Measurements from ENCODE around the gene CCDC88B. TPM values are rescaled to one million over a fixed set of nuclear protein-coding genes. Genes with fewer than 3 reads are reported as not detected.

The CCDC88B gene
- total RNA-seq, 1 experiment from 2014 or later, result 11.2 TPM

DNA sequence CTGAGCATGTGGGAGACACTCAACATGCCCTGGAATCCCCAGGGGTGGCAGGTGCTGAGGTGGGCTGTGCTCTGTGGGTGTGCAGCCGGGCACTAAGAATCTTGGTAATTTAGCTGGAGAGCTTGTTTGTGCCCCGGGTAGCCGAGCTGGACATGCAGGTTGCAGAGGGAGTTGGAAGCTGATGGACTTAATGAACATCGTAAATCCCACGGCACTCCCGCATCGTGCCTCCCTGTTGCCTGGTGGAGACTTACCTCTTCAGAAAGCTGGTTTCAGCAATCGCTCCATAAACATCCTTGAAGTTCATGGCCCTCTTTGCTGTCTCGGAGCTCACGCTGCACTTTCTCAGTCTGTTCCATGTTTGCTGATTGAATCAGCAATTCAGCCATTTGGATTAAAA is 48.9 kb downstream of the CCDC88B start:
- Histone ChIP-seq H3K9me3 (ENCODE audit: control insufficient read depth, low read depth, low read length) (no peaks in the 10 kb centered on the region), H2AK5ac (ENCODE audit: insufficient read length, low read length) (no peak overlapping the region), H3K27me3 (ENCODE audit: insufficient read depth, low read length) (no peaks in the 10 kb centered on the region), H3K4ac (ENCODE audit: low read depth, low read length) (no peak overlapping the region), H4K91ac (ENCODE audit: insufficient read length, low read depth, low read length) (no peak overlapping the region), H2BK120ac (ENCODE audit: low read depth, low read length, poor library complexity, severe bottlenecking) (no peak overlapping the region), H3K27ac (ENCODE audit: insufficient read length, low read depth, low read length) (no peak overlapping the region), H3K79me1 (ENCODE audit: insufficient read depth, low read depth, low read length, poor library complexity, severe bottlenecking) (no peaks in the 10 kb centered on the region), H3K23me2 (ENCODE audit: insufficient read length, low read depth, low read length, poor library complexity, severe bottlenecking) (no peaks in the 10 kb centered on the region), H2BK20ac (ENCODE audit: low read depth, low read length, poor library complexity, severe bottlenecking) (no peak overlapping the region), H2BK15ac (ENCODE audit: low read depth, low read length) (no peak overlapping the region), H3K4me1 (ENCODE audit: insufficient read depth, low read length) (no peaks in the 10 kb centered on the region), H4K8ac (replicated peaks; ENCODE audit: insufficient read length, low read depth, low read length) (no peak overlapping the region), H3K4me2 (ENCODE audit: insufficient read depth, insufficient read length, low read length) (no peak overlapping the region), H4K20me1 (ENCODE audit: control insufficient read depth, insufficient read depth, insufficient read length) (no peaks in the 10 kb centered on the region), H3K79me2 (ENCODE audit: insufficient read depth, low read length) (no peaks in the 10 kb centered on the region), H3K23ac (ENCODE audit: insufficient read length, low read depth, low read length) (no peak overlapping the region), H3K56ac (ENCODE audit: insufficient read length, low read depth, low read length) (no peak overlapping the region), H2BK5ac (ENCODE audit: insufficient read length, low read length) (no peak overlapping the region), H3K18ac (ENCODE audit: insufficient read length, low read depth, low read length) (no peak overlapping the region), H4K5ac (ENCODE audit: insufficient read length, low read depth, low read length) (no peak overlapping the region), H3T11ph (ENCODE audit: low read length) (no peak overlapping the region), H2BK12ac (ENCODE audit: insufficient read length, low read depth, low read length) (no peak overlapping the region), H2AFZ (ENCODE audit: low read length) (no peak overlapping the region), H3K14ac (ENCODE audit: insufficient read depth, low read length) (no peak overlapping the region), H3K9ac (ENCODE audit: extremely low read depth, insufficient read length, low read length) (no peak overlapping the region)
- H3K27ac Mint-ChIP-seq, result no peak overlapping the region
- peaks cover 0 to 2% of the 10 kb centered on the region in 2 experiments; a peak in 1 of 5 replicates for H3K9me3 Mint-ChIP-seq
- H3K4me3 Mint-ChIP-seq, result no peak overlapping the region
- peaks cover 25% of the 10 kb centered on the region for H3K27me3 Mint-ChIP-seq (ENCODE audit: low read depth)
- no peak for DNase-seq
- TF ChIP-seq, protein P1, sequence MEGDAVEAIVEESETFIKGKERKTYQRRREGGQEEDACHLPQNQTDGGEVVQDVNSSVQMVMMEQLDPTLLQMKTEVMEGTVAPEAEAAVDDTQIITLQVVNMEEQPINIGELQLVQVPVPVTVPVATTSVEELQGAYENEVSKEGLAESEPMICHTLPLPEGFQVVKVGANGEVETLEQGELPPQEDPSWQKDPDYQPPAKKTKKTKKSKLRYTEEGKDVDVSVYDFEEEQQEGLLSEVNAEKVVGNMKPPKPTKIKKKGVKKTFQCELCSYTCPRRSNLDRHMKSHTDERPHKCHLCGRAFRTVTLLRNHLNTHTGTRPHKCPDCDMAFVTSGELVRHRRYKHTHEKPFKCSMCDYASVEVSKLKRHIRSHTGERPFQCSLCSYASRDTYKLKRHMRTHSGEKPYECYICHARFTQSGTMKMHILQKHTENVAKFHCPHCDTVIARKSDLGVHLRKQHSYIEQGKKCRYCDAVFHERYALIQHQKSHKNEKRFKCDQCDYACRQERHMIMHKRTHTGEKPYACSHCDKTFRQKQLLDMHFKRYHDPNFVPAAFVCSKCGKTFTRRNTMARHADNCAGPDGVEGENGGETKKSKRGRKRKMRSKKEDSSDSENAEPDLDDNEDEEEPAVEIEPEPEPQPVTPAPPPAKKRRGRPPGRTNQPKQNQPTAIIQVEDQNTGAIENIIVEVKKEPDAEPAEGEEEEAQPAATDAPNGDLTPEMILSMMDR (conservative IDR thresholded peaks at IDR 0.05), result no peak
- no CpG with 5 or more reads among the region's 10 CpGs for WGBS (ENCODE audit: extremely low coverage, insufficient read length, low lambda C conversion rate)
- H3K4me1 Mint-ChIP-seq, result peaks cover 0 to 10% of the 10 kb centered on the region in 2 experiments; a peak in 3 of 4 replicates
- H3K36me3 Mint-ChIP-seq (ENCODE audit: insufficient read depth in 1 of 3, low read depth in 3 of 3), result no peaks in the 10 kb centered on the region

All from H9 (cell line).